Heart right ventricle (tissue), 16 donors: ENCODE data around the gene MMP24. TPM values are rescaled to one million over a fixed set of nuclear protein-coding genes. Genes with fewer than 3 reads are reported as not detected.

Experiments used
- ATAC-seq, 8 donors: fragments of 200-7000 bp; cut with Tn5 transposase; one replicate each; pipeline ENCODE4 v1.9.1; 2020; ENCODE audit warnings: mild to moderate bottlenecking in 8 of 8, moderate library complexity in 8 of 8, moderate number of reproducible peaks in 1 of 8
- DNase-seq, 2 donors: peaks; one replicate each; pipeline ENCODE4 v3.0.0-alpha.2; 2020
- H3K27ac ChIP-seq, 10 donors: fragments of 200-600 bp; sonication (generic) in 2 of 10; one replicate each; pipeline versions ENCODE4 v1.5.0 to v1.8.0; 2020 to 2022; ENCODE audit warnings: mild to moderate bottlenecking in 3 of 10
- H3K27me3 ChIP-seq, 7 donors: fragments of 200-600 bp; one replicate each; pipeline ENCODE4 v1.8.0; 2021 to 2022; ENCODE audit warnings: mild to moderate bottlenecking in 2 of 7
- H3K36me3 ChIP-seq, 9 donors: fragments of 200-600 bp; sonication (generic) in 1 of 9; one replicate each; pipeline versions ENCODE4 v1.5.0 to v1.8.0; 2020 to 2022; ENCODE audit warnings: mild to moderate bottlenecking in 2 of 9
- H3K4me1 ChIP-seq, 9 donors: fragments of 200-600 bp; sonication (generic) in 1 of 9; one replicate each; pipeline versions ENCODE4 v1.5.0 to v1.8.0; 2020 to 2022; ENCODE audit warnings: mild to moderate bottlenecking in 4 of 9
- H3K4me3 ChIP-seq, 10 donors: fragments of 200-600 bp; sonication (generic) in 2 of 10; one replicate each; pipeline versions ENCODE4 v1.5.0 to v1.8.0; 2020 to 2022; ENCODE audit warnings: mild to moderate bottlenecking in 7 of 10, moderate library complexity in 2 of 10
- H3K9me3 ChIP-seq, 11 donors: fragments of 200-600 bp in 10 of 11; sonication (generic) in 2 of 11; one replicate each; pipeline versions ENCODE4 v1.5.0 to v1.8.0; 2013 to 2022; ENCODE audit warnings: mild to moderate bottlenecking in 2 of 11, control low read depth in 1 of 11, moderate library complexity in 1 of 11
- WGBS, 2 donors: extraction: QIAGEN DNeasy Blood & Tissue Kit; methylation state at CpG; one replicate each; pipeline ENCODE4 v1.1.7; 2013; ENCODE audit warnings: inconsistent platforms in 1 of 2; 5-methylcytosine and 5-hydroxymethylcytosine counted together
- intact Hi-C, 10 donors: fragments of 100-400 bp; cut with DNase I; formaldehyde crosslinking; loops; one replicate each; pipeline versions ENCODE4 v1.11.1 to v1.14.2; 2022
- polyA plus RNA-seq, 2 donors: library from polyadenylated mRNA; stranded (reverse); fragments of 200-250 nt; gene quantifications; one replicate each; pipeline ENCODE4 v1.2.3, GENCODE V29; 2013
- total RNA-seq, 10 donors: library from RNA; stranded (reverse); fragmentation: NEBNext Ultra II Directional in 3 of 10; extraction: Animal tissue kit (Norgen Biotek cat#: 25700) in 3 of 10; gene quantifications; one replicate each; pipeline versions ENCODE4 v1.2.1 to v1.2.4, GENCODE V29; 2021 to 2023
- TF ChIP-seq, protein P1 (sequence below), 9 donors: fragments of 200-600 bp; sonication (generic) in 2 of 9; IDR thresholded peaks; one replicate each; pipeline versions ENCODE4 v1.5.0 to v1.8.0; 2021 to 2022; ENCODE audit warnings: antibody characterized with exemption in 9 of 9, mild to moderate bottlenecking in 5 of 9, moderate library complexity in 1 of 9
- donor health status: Arrhythmogenic right ventricular cardiomyopathy.
- donor health status: ischemic (EF 13 %, LVEDD 7.1; RV severe dilation, severe dysfunction).
- donor health status: healthy with polysubstance abuse.
- donor health status: DM: no; HTN: yes; CAD: no.
- donor health status: DM: no; HTN: no; CAD: no.
- donor health status: ischemic (EF 25% LVEDD 6.9; RV normal size, moderate dysfunction).
- donor health status: ischemic (EF 25% LVEDD 5.7; RV mildly dilated, moderate dysfunction).
- donor health status: healthy.
- donor health status: DM: yes; HTN: yes; CAD: no.
- donor health status: Ischemic cardiomyopathy.
- donor health status: ischemic (EF 35%, LVEDD 5.7; RV mildly dilated, moderate dysfunction).
- donor health status: nonischemic (EF 11% LVEDD 7.7; RV severe dilation, severe dysfunction).
- donor health status: DM: yes; HTN: yes; CAD: no.
- donor health status: PGD.
- donor health status: ischemic (EF 29% LVEDD 5.4; RV normal size, mild dysfunction).
- donor health status: nonischemic (EF 23%, LVEDD 6.1; RV moderate dilation, normal function).

Gene MMP24
- total and polyA plus RNA-seq, 12 donors: 0.09 to 1.2 (median 0.22) TPM; not detected in 1

DNA sequence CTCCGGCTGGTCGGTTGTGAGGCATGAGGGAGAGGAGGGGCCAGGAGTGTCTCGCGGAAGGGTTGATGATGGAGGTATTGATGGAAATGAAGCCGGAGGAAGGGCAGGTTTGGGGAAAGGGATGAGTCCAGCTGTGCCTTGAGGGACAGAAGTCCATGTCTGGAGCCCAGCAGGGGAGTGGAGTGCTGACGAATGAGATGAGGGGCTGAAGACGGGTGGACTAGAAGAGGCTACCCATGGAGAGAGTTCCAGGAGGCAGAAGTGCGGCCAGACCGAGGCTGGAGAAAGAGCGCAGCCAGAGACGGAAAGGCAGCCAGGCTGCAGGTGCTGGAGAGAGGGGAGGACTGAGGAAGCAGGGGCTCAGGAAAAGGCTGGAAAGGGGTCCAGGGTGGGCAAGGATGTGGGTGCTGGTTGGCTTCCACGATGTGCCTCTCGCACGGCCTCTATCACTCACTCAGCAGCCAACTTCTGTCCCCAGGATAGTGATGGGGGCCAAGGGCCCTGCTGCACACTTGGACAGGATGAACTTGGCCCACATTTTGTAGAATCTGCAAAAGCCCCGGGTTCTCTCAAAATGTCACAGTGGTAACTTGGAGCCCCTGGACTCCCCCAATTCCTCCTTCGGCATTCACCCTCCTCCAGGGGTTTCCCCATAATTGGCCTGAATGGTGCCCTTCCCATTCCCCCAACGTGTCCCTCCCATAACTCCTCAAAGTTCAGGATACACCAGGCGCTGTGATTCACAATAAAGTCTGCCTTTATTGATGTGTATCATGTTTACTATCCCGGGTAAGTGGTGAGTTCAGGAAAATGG lies 58.7 kb downstream of the MMP24 start:
- TF ChIP-seq, protein P1, sequence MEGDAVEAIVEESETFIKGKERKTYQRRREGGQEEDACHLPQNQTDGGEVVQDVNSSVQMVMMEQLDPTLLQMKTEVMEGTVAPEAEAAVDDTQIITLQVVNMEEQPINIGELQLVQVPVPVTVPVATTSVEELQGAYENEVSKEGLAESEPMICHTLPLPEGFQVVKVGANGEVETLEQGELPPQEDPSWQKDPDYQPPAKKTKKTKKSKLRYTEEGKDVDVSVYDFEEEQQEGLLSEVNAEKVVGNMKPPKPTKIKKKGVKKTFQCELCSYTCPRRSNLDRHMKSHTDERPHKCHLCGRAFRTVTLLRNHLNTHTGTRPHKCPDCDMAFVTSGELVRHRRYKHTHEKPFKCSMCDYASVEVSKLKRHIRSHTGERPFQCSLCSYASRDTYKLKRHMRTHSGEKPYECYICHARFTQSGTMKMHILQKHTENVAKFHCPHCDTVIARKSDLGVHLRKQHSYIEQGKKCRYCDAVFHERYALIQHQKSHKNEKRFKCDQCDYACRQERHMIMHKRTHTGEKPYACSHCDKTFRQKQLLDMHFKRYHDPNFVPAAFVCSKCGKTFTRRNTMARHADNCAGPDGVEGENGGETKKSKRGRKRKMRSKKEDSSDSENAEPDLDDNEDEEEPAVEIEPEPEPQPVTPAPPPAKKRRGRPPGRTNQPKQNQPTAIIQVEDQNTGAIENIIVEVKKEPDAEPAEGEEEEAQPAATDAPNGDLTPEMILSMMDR (IDR thresholded peaks at IDR 0.05): no peak
- peak overlapping the region; percentile 83 to 96 (median 92) for H3K4me3 ChIP-seq
- no peaks in the 10 kb centered on the region for H3K9me3 ChIP-seq
- intact Hi-C loops: no loop called here
- peak in 2 of 8 donors; percentile 14 to 18 for ATAC-seq
- peaks cover 7 to 28% (median 18%) of the 10 kb centered on the region in 9 donors for H3K4me1 ChIP-seq
- H3K36me3 ChIP-seq: peaks cover 0 to 27% (median 0%) of the 10 kb centered on the region in 9 donors
- DNase-seq: no peak
- 44 to 50% methylated on average over 19 of the region's 19 CpGs for WGBS, 2 donors
- peak overlapping the region in 9 of 10 donors; percentile 67 to 89 (median 82) for H3K27ac ChIP-seq
- H3K27me3 ChIP-seq: no peaks in the 10 kb centered on the region

DNA sequence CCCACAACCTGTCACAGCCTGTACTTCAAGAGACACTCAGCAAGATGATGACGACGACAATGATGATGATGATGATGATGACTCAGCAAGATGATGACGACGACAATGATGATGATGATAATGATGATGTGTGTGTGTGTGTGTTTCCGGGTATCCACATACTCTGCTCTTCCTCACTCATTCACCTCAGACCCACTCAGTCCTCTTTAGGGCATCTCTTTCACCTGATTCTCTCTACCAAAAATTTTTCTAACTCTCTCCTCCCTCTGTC lies 59.3 kb downstream of the MMP24 start:
- no peak overlapping the region for H3K4me3 ChIP-seq
- ATAC-seq (no peak), DNase-seq (no peak)
- H3K27ac ChIP-seq: no peak overlapping the region
- 82 to 86% methylated on average over 5 of the region's 5 CpGs for WGBS, 2 donors
- intact Hi-C loops: no loop called here
- no peaks in the 10 kb centered on the region for H3K9me3 ChIP-seq
- TF ChIP-seq, protein P1 (IDR thresholded peaks at IDR 0.05): no peak
- H3K36me3 ChIP-seq: peaks cover 0 to 22% (median 0%) of the 10 kb centered on the region in 9 donors
- H3K27me3 ChIP-seq: no peaks in the 10 kb centered on the region
- H3K4me1 ChIP-seq: peaks cover 7 to 28% (median 18%) of the 10 kb centered on the region in 9 donors

DNA sequence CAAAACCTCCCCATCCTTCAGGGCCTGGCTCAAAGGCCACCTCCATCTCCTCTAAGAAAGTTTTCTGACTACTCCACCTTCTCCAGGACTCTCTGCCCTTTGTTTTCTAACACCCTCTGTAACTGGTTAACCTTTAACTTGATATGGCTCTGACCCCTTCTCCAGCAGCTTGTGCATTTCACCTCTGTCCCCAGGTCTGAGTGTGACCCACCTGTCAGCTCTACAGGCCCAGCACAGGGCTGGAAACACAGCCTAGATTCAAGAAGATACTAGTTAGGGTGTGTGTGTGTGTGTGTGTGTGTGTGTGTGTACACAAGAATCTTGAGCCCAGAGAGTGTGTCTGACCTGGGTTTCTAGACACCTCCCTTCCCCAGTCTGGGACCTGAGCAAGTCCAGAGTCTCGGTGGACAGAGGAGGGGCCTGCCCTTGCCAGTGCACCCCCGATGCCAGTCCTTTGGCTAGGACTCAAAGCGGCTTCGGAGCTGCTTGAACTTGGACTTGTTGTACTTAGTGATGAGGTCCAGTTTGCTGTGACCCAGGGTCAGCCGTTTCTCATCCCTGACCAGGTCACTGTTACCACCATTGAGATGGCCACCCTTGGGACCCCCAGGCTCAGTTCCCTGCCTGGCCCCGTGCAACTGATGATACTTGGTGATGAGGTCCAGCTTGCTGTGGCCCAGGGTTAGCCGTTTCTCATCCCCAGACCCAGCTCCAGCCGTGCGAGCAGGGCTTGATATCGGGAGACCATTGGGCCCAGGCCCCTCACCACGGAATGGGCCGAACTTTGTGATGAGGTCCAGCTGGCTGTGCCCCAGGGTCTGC lies 59.8 kb downstream of the MMP24 start:
- Histone ChIP-seq H3K27me3 (no peaks in the 10 kb centered on the region), H3K4me3 (no peak overlapping the region), H3K4me1 (peaks cover 7 to 28% (median 18%) of the 10 kb centered on the region in 9 donors), H3K36me3 (peaks cover 0 to 18% (median 0%) of the 10 kb centered on the region in 9 donors), H3K9me3 (no peaks in the 10 kb centered on the region), H3K27ac (no peak overlapping the region)
- intact Hi-C loops: no loop called here
- TF ChIP-seq, protein P1 (IDR thresholded peaks at IDR 0.05): no peak
- DNase-seq: no peak
- 89 to 93% methylated on average over 12 of the region's 12 CpGs for WGBS, 2 donors
- no peak for ATAC-seq

DNA sequence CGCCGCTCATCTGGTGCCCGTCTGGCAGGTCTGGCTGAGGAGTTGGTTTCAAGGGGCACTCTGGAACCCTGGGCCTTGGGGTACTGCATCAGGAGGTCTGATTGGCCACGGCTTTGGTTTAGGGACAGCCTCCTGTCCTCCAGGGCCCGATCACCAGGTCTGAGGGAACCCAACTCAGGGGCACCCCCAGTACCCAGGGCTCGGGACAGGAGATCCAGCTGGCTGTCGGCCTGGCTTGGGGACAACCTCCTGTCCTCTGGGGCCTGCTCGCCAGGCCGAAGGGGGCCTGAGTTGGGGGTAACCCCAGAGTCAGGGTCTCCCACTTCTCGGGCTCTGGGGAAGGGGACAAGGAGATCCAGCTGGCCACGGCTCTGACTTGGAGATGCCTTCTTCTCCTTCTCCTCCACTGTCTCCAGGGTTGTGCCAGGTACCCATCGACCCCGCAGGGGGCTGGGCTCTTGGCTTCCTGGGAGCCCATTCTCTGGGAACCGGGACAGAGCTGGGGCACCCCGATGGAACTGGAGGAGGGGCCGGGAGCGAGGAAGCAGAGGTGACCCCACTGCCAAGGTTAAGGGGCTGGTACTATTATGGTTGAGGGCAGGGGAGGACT lies 60.5 kb downstream of the MMP24 start:
- 87 to 92% methylated on average over 17 of the region's 17 CpGs for WGBS, 2 donors
- intact Hi-C loops: no loop called here
- DNase-seq: no peak
- H3K4me1 ChIP-seq: peaks cover 7 to 27% (median 18%) of the 10 kb centered on the region in 9 donors
- TF ChIP-seq, protein P1 (IDR thresholded peaks at IDR 0.05): no peak
- H3K9me3 ChIP-seq: no peaks in the 10 kb centered on the region
- peaks cover 0 to 3% (median 0%) of the 10 kb centered on the region in 7 donors for H3K27me3 ChIP-seq
- no peak overlapping the region for H3K4me3 ChIP-seq
- peaks cover 0 to 13% (median 0%) of the 10 kb centered on the region in 9 donors for H3K36me3 ChIP-seq
- no peak for ATAC-seq
- H3K27ac ChIP-seq: no peak overlapping the region
